Globus pallidus (tissue), 1 donor: ENCODE data around the gene BARX2.

ENCODE experiments used
- DNase-seq: peaks from one replicate; pipeline ENCODE4 v3.0.0-alpha.2; 2015; ENCODE audit warnings: low spot score

Gene BARX2

GRCh38 chr11:129402206-129403171, 26.8 kb downstream of the BARX2 start:
- no peak for DNase-seq

- DNase-seq: no peak
Measured at GRCh38 chr11:129404731-129405130, 29.1 kb downstream of the BARX2 start.

- no peak for DNase-seq
Measured at GRCh38 chr11:129408865-129409444, 33.3 kb downstream of the BARX2 start.

GRCh38 chr11:129410395-129410960, 34.8 kb downstream of the BARX2 start:
- DNase-seq: no peak

- no peak for DNase-seq
Measured at GRCh38 chr11:129412494-129412893, 36.8 kb downstream of the BARX2 start.

- DNase-seq: no peak
Measured at GRCh38 chr11:129414144-129414872, 38.7 kb downstream of the BARX2 start.

GRCh38 chr11:129416080-129416820, 40.6 kb downstream of the BARX2 start:
- DNase-seq: no peak

GRCh38 chr11:129417458-129417857, 41.8 kb downstream of the BARX2 start:
- no peak for DNase-seq

- DNase-seq: no peak
Measured at GRCh38 chr11:129418039-129418438, 42.4 kb downstream of the BARX2 start.

- no peak for DNase-seq
Measured at GRCh38 chr11:129419386-129419785, 43.7 kb downstream of the BARX2 start.

- no peak for DNase-seq
Measured at GRCh38 chr11:129423426-129423825, 47.8 kb downstream of the BARX2 start.

GRCh38 chr11:129425214-129425613, 49.6 kb downstream of the BARX2 start:
- DNase-seq: no peak

GRCh38 chr11:129426038-129426437, 50.4 kb downstream of the BARX2 start:
- no peak for DNase-seq

GRCh38 chr11:129426776-129427175, 51.1 kb downstream of the BARX2 start:
- no peak for DNase-seq

GRCh38 chr11:129427376-129427775, 51.7 kb downstream of the BARX2 start:
- no peak for DNase-seq

- DNase-seq: no peak
Measured at GRCh38 chr11:129427816-129428406, 52.3 kb downstream of the BARX2 start.

- no peak for DNase-seq
Measured at GRCh38 chr11:129428557-129428956, 52.9 kb downstream of the BARX2 start.

- no peak for DNase-seq
Measured at GRCh38 chr11:129434641-129435498, 59.2 kb downstream of the BARX2 start.

- no peak for DNase-seq
Measured at GRCh38 chr11:129435499-129436245, 60.0 kb downstream of the BARX2 start.

GRCh38 chr11:129436573-129436972, 60.9 kb downstream of the BARX2 start:
- no peak for DNase-seq
